ENCODE data around the gene GPSM1. TPM values are rescaled to one million over a fixed set of nuclear protein-coding genes. Genes with fewer than 3 reads are reported as not detected.

Gene GPSM1
- total and polyA plus RNA-seq, 10 donors, result 4.5 to 27.9 (median 12.5) TPM

DNA sequence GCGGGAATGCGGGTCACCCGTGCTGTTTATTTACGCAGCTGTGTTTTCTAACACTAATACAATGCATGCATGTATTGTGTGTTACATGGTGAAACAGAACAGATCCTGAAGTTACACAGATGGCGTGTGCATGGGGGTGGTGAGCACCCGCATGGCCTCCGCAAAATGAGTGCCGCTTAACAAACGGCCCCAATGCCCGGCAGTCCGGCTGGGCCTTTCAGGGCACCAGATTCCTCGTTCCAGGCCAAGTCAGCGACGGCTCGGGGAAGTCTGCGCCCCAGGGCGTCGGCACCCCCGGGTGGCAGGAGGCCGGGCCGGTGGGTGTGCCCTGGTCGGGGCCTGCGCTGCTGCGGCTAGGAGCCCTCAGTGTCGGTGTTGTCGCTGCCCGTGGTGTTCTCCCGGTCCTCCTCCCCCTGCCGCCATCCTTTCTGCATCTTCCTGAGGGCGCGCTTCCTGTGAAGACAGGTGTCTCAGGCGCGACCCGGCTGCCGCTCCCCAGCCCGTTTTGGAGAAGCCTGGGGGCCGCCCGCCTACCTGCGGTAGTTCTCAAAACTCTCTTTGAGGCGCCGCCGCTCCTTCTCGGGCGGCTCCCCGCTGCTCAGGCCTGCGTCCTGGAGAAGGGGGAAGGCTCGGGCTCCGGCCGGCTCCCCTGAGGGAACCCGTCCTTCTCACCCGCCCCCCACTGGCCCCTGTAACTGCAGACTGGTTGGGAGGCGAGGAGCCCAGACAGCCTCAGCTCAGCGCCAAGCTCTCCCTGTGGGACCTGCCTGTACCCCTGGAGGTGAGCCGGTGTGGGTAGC lies 36.8 kb downstream of the GPSM1 start:
- 40 to 59% (median 48%) methylated on average over 19 to 54 of the region's 54 CpGs for WGBS, 5 donors
- peaks cover 0 to 62% (median 10%) of the 10 kb centered on the region in 6 donors for H3K36me3 ChIP-seq
- H3K9me3 ChIP-seq, result no peaks in the 10 kb centered on the region
- peak overlapping the region in 4 of 8 donors; percentile 94 to 99 (median 98) for H3K27ac ChIP-seq
- H3K4me1 ChIP-seq, result peaks cover 5 to 64% (median 37%) of the 10 kb centered on the region in 6 donors
- peak overlapping the region in 6 of 8 donors; percentile 89 to 100 (median 97) for H3K4me3 ChIP-seq
- intact Hi-C loops (cut with DNase I; ENCODE audit: low total_unique reads), result no loop called here
- TF ChIP-seq POLR2AphosphoS5 (IDR thresholded peaks at IDR 0.05), result no peak
- TF ChIP-seq, protein P1, sequence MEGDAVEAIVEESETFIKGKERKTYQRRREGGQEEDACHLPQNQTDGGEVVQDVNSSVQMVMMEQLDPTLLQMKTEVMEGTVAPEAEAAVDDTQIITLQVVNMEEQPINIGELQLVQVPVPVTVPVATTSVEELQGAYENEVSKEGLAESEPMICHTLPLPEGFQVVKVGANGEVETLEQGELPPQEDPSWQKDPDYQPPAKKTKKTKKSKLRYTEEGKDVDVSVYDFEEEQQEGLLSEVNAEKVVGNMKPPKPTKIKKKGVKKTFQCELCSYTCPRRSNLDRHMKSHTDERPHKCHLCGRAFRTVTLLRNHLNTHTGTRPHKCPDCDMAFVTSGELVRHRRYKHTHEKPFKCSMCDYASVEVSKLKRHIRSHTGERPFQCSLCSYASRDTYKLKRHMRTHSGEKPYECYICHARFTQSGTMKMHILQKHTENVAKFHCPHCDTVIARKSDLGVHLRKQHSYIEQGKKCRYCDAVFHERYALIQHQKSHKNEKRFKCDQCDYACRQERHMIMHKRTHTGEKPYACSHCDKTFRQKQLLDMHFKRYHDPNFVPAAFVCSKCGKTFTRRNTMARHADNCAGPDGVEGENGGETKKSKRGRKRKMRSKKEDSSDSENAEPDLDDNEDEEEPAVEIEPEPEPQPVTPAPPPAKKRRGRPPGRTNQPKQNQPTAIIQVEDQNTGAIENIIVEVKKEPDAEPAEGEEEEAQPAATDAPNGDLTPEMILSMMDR (IDR thresholded peaks at IDR 0.05 in 8 of 11, conservative IDR thresholded peaks at IDR 0.05 in 3 of 11), result peak in 6 of 11 experiments; percentile 2 to 81 (median 53)
- peak; percentile 90 for DNase-seq
- peaks cover 0 to 9% (median 0%) of the 10 kb centered on the region in 7 donors for H3K27me3 ChIP-seq (replicated peaks in 1 of 7)

DNA sequence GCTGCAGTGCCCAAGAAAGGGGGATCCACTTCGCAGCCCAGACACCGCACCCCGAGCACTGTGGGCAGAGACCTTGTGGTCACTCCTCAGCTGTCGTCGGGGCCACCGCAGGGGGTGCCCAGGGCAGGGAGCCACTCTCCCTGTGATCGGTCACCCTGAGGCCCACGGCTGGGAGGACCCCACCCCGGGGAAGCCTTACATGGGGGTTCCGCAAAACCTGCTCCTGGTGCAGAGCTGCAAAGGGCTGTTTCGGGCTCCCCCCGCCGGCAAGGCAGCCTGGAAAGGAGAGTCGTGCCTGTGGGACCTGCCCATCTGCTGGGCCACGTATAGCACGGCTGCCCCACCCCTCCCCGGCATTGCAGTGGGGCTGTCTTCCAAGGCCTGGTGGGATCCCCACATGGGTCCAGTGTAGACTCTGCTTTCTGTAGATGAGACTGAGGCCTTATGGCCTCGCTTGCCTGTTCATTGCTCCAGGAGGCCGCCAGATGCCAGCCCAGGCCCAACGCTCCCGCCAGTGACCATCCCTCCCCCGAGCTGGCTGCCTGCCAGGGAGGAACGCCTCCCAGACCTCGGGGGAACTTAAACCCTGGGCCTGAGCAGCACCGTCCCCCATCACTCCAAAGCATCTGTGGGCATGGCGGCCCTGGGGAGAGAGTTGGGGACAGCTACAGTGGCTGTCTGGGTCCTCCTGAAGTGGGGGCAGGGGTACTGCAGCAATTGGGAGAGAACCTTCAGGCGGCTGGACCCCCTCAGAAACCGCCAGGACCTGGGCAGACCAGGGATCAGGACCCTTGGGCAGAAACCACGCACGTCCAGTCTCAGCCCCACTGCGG lies 37.8 kb downstream of the GPSM1 start:
- intact Hi-C loops (cut with DNase I; ENCODE audit: low total_unique reads), result no loop called here
- TF ChIP-seq POLR2AphosphoS5 (IDR thresholded peaks at IDR 0.05), result peak in 1 of 3 donors; percentile 49
- no peak for TF ChIP-seq POLR2A (IDR thresholded peaks at IDR 0.05)
- peak overlapping the region in 7 of 8 donors; percentile 3 to 77 (median 55) for H3K27ac ChIP-seq
- H3K27me3 ChIP-seq (replicated peaks in 1 of 7), result peaks cover 0 to 9% (median 0%) of the 10 kb centered on the region in 7 donors
- DNase-seq, result no peak
- H3K36me3 ChIP-seq, result peaks cover 0 to 62% (median 12%) of the 10 kb centered on the region in 6 donors
- WGBS, 5 donors, result 74 to 85% (median 80%) methylated on average over 23 to 31 of the region's 31 CpGs
- peaks cover 5 to 61% (median 37%) of the 10 kb centered on the region in 6 donors for H3K4me1 ChIP-seq
- peak overlapping the region in 1 of 8 donors; percentile 4 for H3K4me3 ChIP-seq
- no peaks in the 10 kb centered on the region for H3K9me3 ChIP-seq

DNA sequence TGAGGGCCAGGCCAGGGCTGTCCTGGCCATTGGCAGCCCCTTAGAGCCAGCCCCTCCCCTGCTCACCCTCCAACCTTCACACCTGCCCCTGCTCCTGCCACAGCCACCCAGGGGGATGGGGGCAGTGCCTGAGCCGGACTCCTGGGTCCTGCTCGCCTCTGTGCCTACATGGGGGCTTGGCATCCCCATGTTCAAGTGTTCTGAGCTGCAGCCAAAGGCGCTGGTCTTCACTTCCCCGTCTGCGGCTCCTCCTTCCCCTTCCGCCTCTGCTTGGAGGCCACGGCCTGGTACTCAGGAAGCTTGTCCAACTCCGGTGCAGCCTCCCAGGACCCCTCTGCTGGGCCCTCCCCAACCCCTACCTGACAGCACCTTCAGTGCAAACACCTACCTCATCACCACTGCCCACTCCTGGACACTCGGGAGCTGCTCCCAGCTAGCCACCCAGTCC lies 38.5 kb downstream of the GPSM1 start:
- peak overlapping the region in 7 of 8 donors; percentile 3 to 77 (median 55) for H3K27ac ChIP-seq
- no peak for TF ChIP-seq POLR2AphosphoS5 (IDR thresholded peaks at IDR 0.05)
- no peak for TF ChIP-seq POLR2A (IDR thresholded peaks at IDR 0.05)
- TF ChIP-seq, protein P1 (IDR thresholded peaks at IDR 0.05 in 8 of 11, conservative IDR thresholded peaks at IDR 0.05 in 3 of 11), result no peak
- no peaks in the 10 kb centered on the region for H3K9me3 ChIP-seq
- WGBS, 5 donors, result 25 to 61% (median 39%) methylated on average over 8 to 9 of the region's 9 CpGs
- DNase-seq, result peak; percentile 88
- peaks cover 0 to 9% (median 0%) of the 10 kb centered on the region in 7 donors for H3K27me3 ChIP-seq (replicated peaks in 1 of 7)
- H3K4me3 ChIP-seq, result peak overlapping the region in 1 of 8 donors; percentile 4
- peaks cover 5 to 54% (median 37%) of the 10 kb centered on the region in 6 donors for H3K4me1 ChIP-seq
- intact Hi-C loops (cut with DNase I; ENCODE audit: low total_unique reads), result no loop called here
- H3K36me3 ChIP-seq, result peaks cover 0 to 62% (median 14%) of the 10 kb centered on the region in 6 donors

DNA sequence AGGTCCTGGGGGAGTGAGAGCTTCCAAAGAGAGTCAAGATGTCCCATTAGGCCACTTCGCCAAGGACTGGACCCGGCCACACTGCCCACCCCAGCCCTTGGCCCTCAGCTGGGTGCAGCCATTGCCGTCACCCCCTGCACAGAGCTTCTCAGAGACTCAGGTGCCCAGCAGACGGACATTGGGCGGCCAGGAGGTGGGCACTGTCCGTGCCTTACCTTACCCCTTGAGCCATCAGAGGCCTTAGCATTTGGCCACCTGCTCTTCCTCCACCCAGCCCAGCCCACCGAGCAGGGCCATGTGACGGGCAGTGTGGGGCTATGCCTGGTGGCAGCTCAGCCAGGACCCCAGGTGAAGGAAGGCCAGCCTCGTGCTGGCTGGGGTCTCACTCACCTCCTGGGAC lies 39.5 kb downstream of the GPSM1 start:
- Histone ChIP-seq H3K36me3 (peaks cover 0 to 59% (median 8%) of the 10 kb centered on the region in 6 donors), H3K9me3 (no peaks in the 10 kb centered on the region), H3K4me1 (peaks cover 5 to 50% (median 33%) of the 10 kb centered on the region in 6 donors), H3K27me3 (replicated peaks in 1 of 7) (peaks cover 0 to 9% (median 0%) of the 10 kb centered on the region in 7 donors), H3K4me3 (no peak overlapping the region), H3K27ac (peak overlapping the region in 1 of 8 donors; percentile 77)
- intact Hi-C loops (cut with DNase I; ENCODE audit: low total_unique reads), result no loop called here
- WGBS, 5 donors, result 87 to 92% (median 91%) methylated on average over 9 of the region's 9 CpGs
- no peak for DNase-seq
- no peak for TF ChIP-seq POLR2AphosphoS5 (IDR thresholded peaks at IDR 0.05)
- no peak for TF ChIP-seq POLR2A (IDR thresholded peaks at IDR 0.05)
- TF ChIP-seq, protein P1 (IDR thresholded peaks at IDR 0.05 in 8 of 11, conservative IDR thresholded peaks at IDR 0.05 in 3 of 11), result no peak
